ENCODE data around the gene CXCL17. TPM values are rescaled to one million over a fixed set of nuclear protein-coding genes. Genes with fewer than 3 reads are reported as not detected.
A peak's percentile ranks its signal among the peaks of the same experiment; 100 is the strongest.

CXCL17 gene
- total and polyA plus RNA-seq, 10 donors = 0.11 to 0.19 (median 0.12) TPM; not detected in 7

- peak in 1 of 3 donors; percentile 25 for TF ChIP-seq POLR2A (IDR thresholded peaks at IDR 0.05)
- TF ChIP-seq POLR2AphosphoS5 (IDR thresholded peaks at IDR 0.05) = no peak
- WGBS, 5 donors = 47 to 54% (median 50%) methylated on average over 17 of the region's 17 CpGs
Observed at GRCh38 chr19:42422092-42422900, 20.4 kb downstream of the CXCL17 start.

GRCh38 chr19:42421591-42422031 lies 21.1 kb downstream of the CXCL17 start:
- intact Hi-C loops (cut with DNase I; ENCODE audit: low total_unique reads) = no loop called here
- TF ChIP-seq CTCF (IDR thresholded peaks at IDR 0.05 in 8 of 11, conservative IDR thresholded peaks at IDR 0.05 in 3 of 11) (no peak), POLR2AphosphoS5 (IDR thresholded peaks at IDR 0.05) (peak; percentile 48 to 78 (median 75))
- H3K4me1 ChIP-seq = peaks cover 24 to 65% (median 51%) of the 10 kb centered on the region in 6 donors
- peaks cover 0 to 7% (median 0%) of the 10 kb centered on the region in 7 donors for H3K27me3 ChIP-seq (replicated peaks in 1 of 7)
- peak overlapping the region in 3 of 8 donors; percentile 89 to 98 (median 94) for H3K4me3 ChIP-seq
- no peaks in the 10 kb centered on the region for H3K9me3 ChIP-seq
- peaks cover 0 to 23% (median 0%) of the 10 kb centered on the region in 6 donors for H3K36me3 ChIP-seq
- peak; percentile 80 for DNase-seq
- peak overlapping the region; percentile 43 to 92 (median 90) for H3K27ac ChIP-seq
- WGBS, 5 donors = 68 to 78% (median 72%) methylated on average over 9 of the region's 9 CpGs

More at GRCh38 chr19:42422092-42422900, 20.4 kb downstream of the CXCL17 start:
- H3K36me3 ChIP-seq = peaks cover 0 to 16% (median 0%) of the 10 kb centered on the region in 6 donors
- H3K9me3 ChIP-seq = no peaks in the 10 kb centered on the region
- H3K4me3 ChIP-seq = peak overlapping the region; percentile 46 to 98 (median 85)
- H3K4me1 ChIP-seq = peaks cover 24 to 65% (median 51%) of the 10 kb centered on the region in 6 donors
- intact Hi-C loops (cut with DNase I; ENCODE audit: low total_unique reads) = no loop called here
- peaks cover 0 to 7% (median 0%) of the 10 kb centered on the region in 7 donors for H3K27me3 ChIP-seq (replicated peaks in 1 of 7)
- peak overlapping the region; percentile 43 to 92 (median 90) for H3K27ac ChIP-seq
- peak; percentile 70 for DNase-seq

GRCh38 chr19:42421101-42421500 lies 21.6 kb downstream of the CXCL17 start:
- DNase-seq = no peak
- Histone ChIP-seq H3K36me3 (peaks cover 0 to 28% (median 3%) of the 10 kb centered on the region in 6 donors), H3K27me3 (replicated peaks in 1 of 7) (peaks cover 0 to 7% (median 0%) of the 10 kb centered on the region in 7 donors), H3K4me3 (peak overlapping the region in 1 of 8 donors; percentile 98), H3K9me3 (no peaks in the 10 kb centered on the region), H3K27ac (peak overlapping the region; percentile 43 to 92 (median 90)), H3K4me1 (peaks cover 24 to 65% (median 51%) of the 10 kb centered on the region in 6 donors)
- 52 to 67% (median 58%) methylated on average over 4 of the region's 4 CpGs for WGBS, 5 donors
- TF ChIP-seq POLR2A (IDR thresholded peaks at IDR 0.05) = no peak
- no peak for TF ChIP-seq POLR2AphosphoS5 (IDR thresholded peaks at IDR 0.05)
- no peak for TF ChIP-seq CTCF (IDR thresholded peaks at IDR 0.05 in 8 of 11, conservative IDR thresholded peaks at IDR 0.05 in 3 of 11)
- intact Hi-C loops (cut with DNase I; ENCODE audit: low total_unique reads) = no loop called here

- 52 to 61% (median 55%) methylated on average over 10 of the region's 10 CpGs for WGBS, 5 donors
- Histone ChIP-seq H3K9me3 (no peaks in the 10 kb centered on the region), H3K4me3 (no peak overlapping the region), H3K4me1 (peaks cover 24 to 63% (median 50%) of the 10 kb centered on the region in 6 donors), H3K27ac (peak overlapping the region in 6 of 8 donors; percentile 2 to 92 (median 90)), H3K36me3 (peaks cover 0 to 38% (median 4%) of the 10 kb centered on the region in 6 donors), H3K27me3 (replicated peaks in 1 of 7) (peaks cover 0 to 7% (median 0%) of the 10 kb centered on the region in 7 donors)
- intact Hi-C loops (cut with DNase I; ENCODE audit: low total_unique reads) = no loop called here
- TF ChIP-seq CTCF (IDR thresholded peaks at IDR 0.05 in 8 of 11, conservative IDR thresholded peaks at IDR 0.05 in 3 of 11) (peak; percentile 42 to 82 (median 69)), POLR2AphosphoS5 (IDR thresholded peaks at IDR 0.05) (peak in 2 of 3 donors; percentile 10 to 12), POLR2A (IDR thresholded peaks at IDR 0.05) (no peak)
- DNase-seq = peak; percentile 87
Observed at GRCh38 chr19:42420055-42420544, 22.6 kb downstream of the CXCL17 start.
